ENCODE results near the gene USP40. TPM values are rescaled to one million over a fixed set of nuclear protein-coding genes. Genes with fewer than 3 reads are reported as not detected.

Gene USP40
- total RNA-seq, 1 donor from 2014 or later, result 41.5 TPM

DNA sequence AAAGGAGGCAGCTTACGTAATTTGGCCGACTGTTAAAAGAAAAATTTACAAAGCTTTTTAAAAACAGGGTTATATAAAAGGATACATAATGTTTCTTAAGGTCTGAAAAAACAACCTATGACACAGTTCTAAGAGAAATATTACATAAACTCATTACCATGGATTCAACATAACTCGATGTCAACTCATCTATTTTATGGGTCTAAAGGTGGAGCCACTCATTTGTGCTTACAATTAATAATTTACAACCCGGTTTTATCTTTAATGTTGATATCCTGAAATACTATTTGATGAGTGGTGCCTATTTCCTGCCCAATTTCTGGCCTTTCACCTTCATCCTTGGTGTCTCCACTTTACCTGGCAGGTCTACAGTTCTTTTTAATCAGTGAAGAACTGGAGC is 15.1 kb downstream of the USP40 start:
- Mint-ChIP-seq H3K36me3 (peaks cover 13% of the 10 kb centered on the region), H3K27ac (no peak overlapping the region), H3K4me3 (no peak overlapping the region), H3K4me1 (ENCODE audit: unreplicated experiment) (no peaks in the 10 kb centered on the region), H3K27me3 (no peaks in the 10 kb centered on the region), H3K9me3 (no peaks in the 10 kb centered on the region)
- TF ChIP-seq, protein P1, sequence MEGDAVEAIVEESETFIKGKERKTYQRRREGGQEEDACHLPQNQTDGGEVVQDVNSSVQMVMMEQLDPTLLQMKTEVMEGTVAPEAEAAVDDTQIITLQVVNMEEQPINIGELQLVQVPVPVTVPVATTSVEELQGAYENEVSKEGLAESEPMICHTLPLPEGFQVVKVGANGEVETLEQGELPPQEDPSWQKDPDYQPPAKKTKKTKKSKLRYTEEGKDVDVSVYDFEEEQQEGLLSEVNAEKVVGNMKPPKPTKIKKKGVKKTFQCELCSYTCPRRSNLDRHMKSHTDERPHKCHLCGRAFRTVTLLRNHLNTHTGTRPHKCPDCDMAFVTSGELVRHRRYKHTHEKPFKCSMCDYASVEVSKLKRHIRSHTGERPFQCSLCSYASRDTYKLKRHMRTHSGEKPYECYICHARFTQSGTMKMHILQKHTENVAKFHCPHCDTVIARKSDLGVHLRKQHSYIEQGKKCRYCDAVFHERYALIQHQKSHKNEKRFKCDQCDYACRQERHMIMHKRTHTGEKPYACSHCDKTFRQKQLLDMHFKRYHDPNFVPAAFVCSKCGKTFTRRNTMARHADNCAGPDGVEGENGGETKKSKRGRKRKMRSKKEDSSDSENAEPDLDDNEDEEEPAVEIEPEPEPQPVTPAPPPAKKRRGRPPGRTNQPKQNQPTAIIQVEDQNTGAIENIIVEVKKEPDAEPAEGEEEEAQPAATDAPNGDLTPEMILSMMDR (conservative IDR thresholded peaks at IDR 0.05), result no peak
- DNase-seq (ENCODE audit: extremely low spot score, unreplicated experiment), result no peak

DNA sequence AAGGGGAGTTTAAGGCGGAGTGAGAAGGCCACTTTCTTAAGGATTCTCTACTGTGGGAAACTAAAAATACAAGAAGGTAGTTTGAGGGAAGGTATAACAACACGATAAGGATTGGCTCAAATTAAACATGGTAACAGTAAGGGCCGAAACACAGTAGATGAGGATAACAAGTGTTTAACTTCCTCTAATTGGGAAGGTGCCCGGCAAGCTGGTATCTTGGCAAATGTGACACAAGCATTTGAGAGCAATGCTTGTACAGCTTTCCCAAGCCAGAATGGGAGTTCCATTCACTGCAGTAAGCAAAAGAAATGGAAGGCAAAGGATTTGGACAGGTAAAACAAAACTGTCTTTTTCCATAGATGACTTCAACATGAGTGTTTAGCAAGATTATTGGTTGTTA is 19.8 kb downstream of the USP40 start:
- Mint-ChIP-seq H3K27ac (no peak overlapping the region), H3K27me3 (no peaks in the 10 kb centered on the region), H3K4me1 (ENCODE audit: unreplicated experiment) (peaks cover 6% of the 10 kb centered on the region), H3K9me3 (no peaks in the 10 kb centered on the region), H3K4me3 (no peak overlapping the region), H3K36me3 (peaks cover 31% of the 10 kb centered on the region)
- TF ChIP-seq, protein P1 (conservative IDR thresholded peaks at IDR 0.05), result no peak
- DNase-seq (ENCODE audit: extremely low spot score, unreplicated experiment), result no peak

DNA sequence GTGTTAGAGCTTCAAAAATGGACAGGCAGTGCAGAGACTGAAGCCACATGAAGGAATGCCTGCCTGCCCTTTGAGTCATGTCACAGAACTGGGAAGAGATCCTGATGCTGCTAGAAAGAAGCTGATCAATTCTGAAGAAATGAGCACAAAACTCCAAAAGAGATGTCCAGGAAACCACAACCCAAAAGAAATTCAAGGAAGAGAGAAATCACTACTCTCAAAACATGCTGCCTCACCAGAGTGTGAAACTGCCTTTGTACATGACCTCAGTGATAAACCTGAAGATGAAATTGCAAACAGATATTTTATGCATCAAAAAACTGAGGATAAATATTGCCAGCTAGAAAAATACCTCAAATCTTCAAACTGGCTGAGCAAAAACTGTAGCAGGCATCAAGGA is 20.5 kb downstream of the USP40 start:
- TF ChIP-seq, protein P1 (conservative IDR thresholded peaks at IDR 0.05), result no peak
- Mint-ChIP-seq H3K4me1 (ENCODE audit: unreplicated experiment) (peaks cover 6% of the 10 kb centered on the region), H3K4me3 (no peak overlapping the region), H3K27me3 (no peaks in the 10 kb centered on the region), H3K36me3 (peaks cover 33% of the 10 kb centered on the region), H3K9me3 (no peaks in the 10 kb centered on the region), H3K27ac (no peak overlapping the region)
- no peak for DNase-seq (ENCODE audit: extremely low spot score, unreplicated experiment)

DNA sequence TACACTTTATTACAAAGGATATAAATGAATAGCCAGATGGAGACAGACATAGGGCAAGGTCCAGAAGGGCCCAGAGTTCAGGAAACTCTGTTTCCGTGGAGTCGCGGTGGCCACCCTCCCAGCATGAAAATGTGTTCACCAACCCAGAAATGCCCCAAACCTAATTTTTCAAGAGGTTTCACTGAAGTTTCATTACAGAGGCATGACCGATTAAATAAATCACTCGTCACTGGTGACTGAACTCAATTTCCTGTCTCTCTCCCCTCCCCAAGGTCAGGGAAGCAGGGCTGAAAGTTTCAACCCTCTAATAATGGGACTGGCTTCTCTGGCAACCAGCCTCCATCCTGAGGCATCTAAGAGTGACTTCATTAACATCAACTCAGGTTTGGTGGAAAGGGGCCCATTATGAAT is 22.4 kb downstream of the USP40 start:
- no peak for DNase-seq (ENCODE audit: extremely low spot score, unreplicated experiment)
- peaks cover 6% of the 10 kb centered on the region for H3K4me1 Mint-ChIP-seq (ENCODE audit: unreplicated experiment)
- no peaks in the 10 kb centered on the region for H3K27me3 Mint-ChIP-seq
- TF ChIP-seq, protein P1 (conservative IDR thresholded peaks at IDR 0.05), result no peak
- no peaks in the 10 kb centered on the region for H3K9me3 Mint-ChIP-seq
- peaks cover 37% of the 10 kb centered on the region for H3K36me3 Mint-ChIP-seq
- H3K27ac Mint-ChIP-seq, result no peak overlapping the region
- H3K4me3 Mint-ChIP-seq, result no peak overlapping the region

DNA sequence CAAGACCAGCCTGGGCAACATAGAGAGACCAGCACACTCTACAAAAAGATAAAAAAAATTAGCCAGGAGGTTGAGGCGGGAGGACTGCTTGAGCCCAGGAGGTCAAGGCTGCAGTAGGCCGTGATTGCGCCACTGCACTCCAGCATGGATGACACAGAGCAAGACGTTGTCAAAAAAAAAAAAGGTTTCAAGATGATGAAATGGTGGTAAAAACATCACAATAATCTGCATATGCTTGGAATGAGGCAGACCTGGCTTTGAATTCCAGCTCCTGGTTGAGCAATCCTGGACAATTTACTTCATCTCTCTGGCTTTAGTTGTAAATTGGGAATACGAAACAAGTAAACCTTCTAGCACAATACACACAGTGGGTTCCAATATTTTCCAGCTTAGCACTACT is 24.1 kb downstream of the USP40 start:
- no peak overlapping the region for H3K4me3 Mint-ChIP-seq
- no peak for DNase-seq (ENCODE audit: extremely low spot score, unreplicated experiment)
- TF ChIP-seq, protein P1 (conservative IDR thresholded peaks at IDR 0.05), result no peak
- H3K4me1 Mint-ChIP-seq (ENCODE audit: unreplicated experiment), result peaks cover 6% of the 10 kb centered on the region
- no peak overlapping the region for H3K27ac Mint-ChIP-seq
- no peaks in the 10 kb centered on the region for H3K9me3 Mint-ChIP-seq
- H3K36me3 Mint-ChIP-seq, result peaks cover 40% of the 10 kb centered on the region
- H3K27me3 Mint-ChIP-seq, result no peaks in the 10 kb centered on the region

DNA sequence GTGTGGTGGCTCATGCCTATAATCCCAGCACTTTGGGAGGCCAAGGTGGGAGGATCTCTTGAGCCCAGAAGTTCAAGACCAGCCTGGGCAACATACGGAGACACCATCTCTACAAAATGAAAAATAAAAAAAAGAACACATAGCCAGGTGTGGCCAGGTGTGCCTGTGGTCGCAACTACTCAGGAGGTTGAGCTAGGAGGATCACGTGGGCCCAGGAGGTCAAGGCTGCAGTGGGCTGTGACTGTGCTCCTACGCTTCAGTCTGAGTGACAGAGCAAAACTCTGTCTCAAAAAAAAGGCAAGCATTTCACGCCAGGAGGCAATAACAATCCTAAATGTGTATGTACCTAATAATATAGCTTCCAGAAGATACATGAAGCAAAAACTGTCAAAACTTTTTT is 27.8 kb downstream of the USP40 start:
- no peak overlapping the region for H3K27ac Mint-ChIP-seq
- H3K27me3 Mint-ChIP-seq, result no peaks in the 10 kb centered on the region
- no peak for DNase-seq (ENCODE audit: extremely low spot score, unreplicated experiment)
- H3K9me3 Mint-ChIP-seq, result no peaks in the 10 kb centered on the region
- H3K4me1 Mint-ChIP-seq (ENCODE audit: unreplicated experiment), result no peaks in the 10 kb centered on the region
- peaks cover 25% of the 10 kb centered on the region for H3K36me3 Mint-ChIP-seq
- no peak overlapping the region for H3K4me3 Mint-ChIP-seq
- TF ChIP-seq, protein P1 (conservative IDR thresholded peaks at IDR 0.05), result no peak
